SU-DHL-6 (cell line): Measurements from ENCODE around the gene IPO8.

Experiments
- EZH2phosphoT487 ChIP-seq: fragments of 200-600 bp; sonication (generic), shearing (Covaris generic); conservative IDR thresholded peaks from 2 replicates; pipeline ENCODE4 v1.6.1; 2018; ENCODE audit warnings: mild to moderate bottlenecking, antibody characterized with exemption, low read length, moderate library complexity, mixed read lengths
- TF ChIP-seq, protein P1 (sequence below): fragments of 200-600 bp; sonication (generic); IDR thresholded peaks from one replicate; pipeline ENCODE4 v1.5.1; 2017; ENCODE audit warnings: antibody characterized with exemption, mild to moderate bottlenecking, low read length, moderate library complexity; ENCODE audit not compliant: insufficient read depth, poor library complexity, severe bottlenecking

- TF ChIP-seq, protein P1, sequence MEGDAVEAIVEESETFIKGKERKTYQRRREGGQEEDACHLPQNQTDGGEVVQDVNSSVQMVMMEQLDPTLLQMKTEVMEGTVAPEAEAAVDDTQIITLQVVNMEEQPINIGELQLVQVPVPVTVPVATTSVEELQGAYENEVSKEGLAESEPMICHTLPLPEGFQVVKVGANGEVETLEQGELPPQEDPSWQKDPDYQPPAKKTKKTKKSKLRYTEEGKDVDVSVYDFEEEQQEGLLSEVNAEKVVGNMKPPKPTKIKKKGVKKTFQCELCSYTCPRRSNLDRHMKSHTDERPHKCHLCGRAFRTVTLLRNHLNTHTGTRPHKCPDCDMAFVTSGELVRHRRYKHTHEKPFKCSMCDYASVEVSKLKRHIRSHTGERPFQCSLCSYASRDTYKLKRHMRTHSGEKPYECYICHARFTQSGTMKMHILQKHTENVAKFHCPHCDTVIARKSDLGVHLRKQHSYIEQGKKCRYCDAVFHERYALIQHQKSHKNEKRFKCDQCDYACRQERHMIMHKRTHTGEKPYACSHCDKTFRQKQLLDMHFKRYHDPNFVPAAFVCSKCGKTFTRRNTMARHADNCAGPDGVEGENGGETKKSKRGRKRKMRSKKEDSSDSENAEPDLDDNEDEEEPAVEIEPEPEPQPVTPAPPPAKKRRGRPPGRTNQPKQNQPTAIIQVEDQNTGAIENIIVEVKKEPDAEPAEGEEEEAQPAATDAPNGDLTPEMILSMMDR: no peak
- TF ChIP-seq EZH2phosphoT487: no peak
These were observed 112.7 kb downstream of the IPO8 start for GRCh38 chr12:30582943-30583342.
